Measurements from ENCODE around the gene BACH2.
"Not testable (repeated sequence)": the region's sequence is repeated elsewhere in the genome, so short reads cannot be mapped to it uniquely, and the experiment has no call there.

BACH2 gene

GRCh38 chr6:90088009-90088408, 208.6 kb downstream of the BACH2 start:
- DNase-seq = no peak

GRCh38 chr6:90087106-90087833, 209.4 kb downstream of the BACH2 start:
- DNase-seq = no peak

- DNase-seq = no peak
These were observed 210.1 kb downstream of the BACH2 start for GRCh38 chr6:90086517-90086916.

- no peak for DNase-seq
These were observed 212.8 kb downstream of the BACH2 start for GRCh38 chr6:90083891-90084290.

- no peak for DNase-seq
These were observed 213.8 kb downstream of the BACH2 start for GRCh38 chr6:90082847-90083246.

GRCh38 chr6:90080876-90081481, 215.7 kb downstream of the BACH2 start:
- DNase-seq = no peak

- DNase-seq = no peak
These were observed 216.8 kb downstream of the BACH2 start for GRCh38 chr6:90079560-90080490.

GRCh38 chr6:90078513-90079289, 217.9 kb downstream of the BACH2 start:
- DNase-seq = no peak

GRCh38 chr6:90076511-90077415, 219.9 kb downstream of the BACH2 start:
- DNase-seq = no peak

GRCh38 chr6:90074161-90074850, 222.3 kb downstream of the BACH2 start:
- no peak for DNase-seq

GRCh38 chr6:90072935-90073464, 223.6 kb downstream of the BACH2 start:
- no peak for DNase-seq

- no peak for DNase-seq
These were observed 224.1 kb downstream of the BACH2 start for GRCh38 chr6:90072501-90072900.

GRCh38 chr6:90068703-90069523, 227.7 kb downstream of the BACH2 start:
- no peak for DNase-seq

- no peak for DNase-seq
These were observed 228.4 kb downstream of the BACH2 start for GRCh38 chr6:90068264-90068663.

- DNase-seq = no peak
These were observed 229.9 kb downstream of the BACH2 start for GRCh38 chr6:90066697-90067096.

GRCh38 chr6:90065173-90065572, 231.5 kb downstream of the BACH2 start:
- no peak for DNase-seq

- DNase-seq = no peak
These were observed 234.0 kb downstream of the BACH2 start for GRCh38 chr6:90062667-90063066.

- DNase-seq = no peak
These were observed 234.6 kb downstream of the BACH2 start for GRCh38 chr6:90062051-90062450.

GRCh38 chr6:90059178-90059577, 237.5 kb downstream of the BACH2 start:
- DNase-seq = not testable (repeated sequence)

- not testable (repeated sequence) for DNase-seq
These were observed 240.7 kb downstream of the BACH2 start for GRCh38 chr6:90055924-90056323.
